CD8-positive, alpha-beta memory T cell (primary cell): ENCODE data around the gene CCDC179. TPM values are rescaled to one million over a fixed set of nuclear protein-coding genes. Genes with fewer than 3 reads are reported as not detected.

ENCODE experiments used
- CTCF ChIA-PET: fragments of 350-600 bp; sonication (Branson Sonifier 250); formaldehyde crosslinking; loops from one replicate; lab custom pipeline; 2021; ENCODE audit warnings: antibody characterized with exemption; lab: Charles Lee
- POLR2A ChIA-PET: fragments of 350-600 bp; sonication (Branson Sonifier 250); formaldehyde crosslinking; loops from one replicate; lab custom pipeline; 2021; ENCODE audit warnings: antibody characterized with exemption; lab: Charles Lee
- DNase-seq, 5 donors: peaks; one replicate each; pipeline versions ENCODE4 v3.0.0 to v3.0.0-alpha.2; 2020 to 2022; ENCODE audit warnings: mixed read lengths in 1 of 5
- H3K27ac ChIP-seq: one replicate; pipeline ENCODE4 v1.7.0; 2013; ENCODE audit warnings: low read depth, mild to moderate bottlenecking, low read length, moderate library complexity
- H3K27me3 ChIP-seq: 2 replicates; pipeline ENCODE4 v1.7.0; 2013; ENCODE audit warnings: low read length, mild to moderate bottlenecking; ENCODE audit not compliant: insufficient read depth, poor library complexity, severe bottlenecking
- H3K36me3 ChIP-seq: 2 replicates; pipeline ENCODE4 v1.7.0; 2013; ENCODE audit warnings: mild to moderate bottlenecking, low read length, moderate library complexity; ENCODE audit not compliant: insufficient read depth
- H3K4me1 ChIP-seq: 2 replicates; pipeline ENCODE4 v1.7.0; 2013; ENCODE audit warnings: mild to moderate bottlenecking, low read length, moderate library complexity; ENCODE audit not compliant: insufficient read depth
- H3K4me3 ChIP-seq: 2 replicates; pipeline ENCODE4 v1.7.0; 2013; ENCODE audit warnings: mild to moderate bottlenecking, low read length
- H3K9me3 ChIP-seq: 2 replicates; pipeline ENCODE4 v1.7.0; 2013; ENCODE audit warnings: mild to moderate bottlenecking, low read length
- H3K27ac Mint-ChIP-seq, 8 donors: one replicate each; pipeline ENCODE4 v1.8.0; 2020 to 2021; ENCODE audit warnings: mixed read lengths in 8 of 8, mild to moderate bottlenecking in 6 of 8, inconsistent platforms in 3 of 8, moderate library complexity in 3 of 8
- H3K27me3 Mint-ChIP-seq, 2 donors: one replicate each; pipeline ENCODE4 v1.8.0; 2020 to 2021; ENCODE audit warnings: mixed read lengths in 2 of 2, mild to moderate bottlenecking in 1 of 2, moderate library complexity in 1 of 2
- H3K36me3 Mint-ChIP-seq, 3 donors: one replicate each; pipeline ENCODE4 v1.8.0; 2020 to 2021; ENCODE audit warnings: mixed read lengths in 3 of 3, inconsistent platforms in 1 of 3, mild to moderate bottlenecking in 1 of 3
- H3K4me1 Mint-ChIP-seq, 3 donors: one replicate each; pipeline ENCODE4 v1.8.0; 2020 to 2021; ENCODE audit warnings: mixed read lengths in 3 of 3, inconsistent platforms in 1 of 3, mild to moderate bottlenecking in 1 of 3
- H3K4me3 Mint-ChIP-seq, 7 donors: one replicate each; pipeline ENCODE4 v1.8.0; 2020 to 2021; ENCODE audit warnings: mixed read lengths in 7 of 7, mild to moderate bottlenecking in 6 of 7, moderate library complexity in 4 of 7, inconsistent platforms in 2 of 7
- H3K9me3 Mint-ChIP-seq, 5 donors: one replicate each; pipeline ENCODE4 v1.8.0; 2020 to 2022; ENCODE audit warnings: mixed read lengths in 5 of 5, mild to moderate bottlenecking in 3 of 5, moderate library complexity in 2 of 5, inconsistent platforms in 1 of 5
- polyA plus RNA-seq: library from polyadenylated mRNA; unstranded; fragments of 300-500 nt; fragmentation: Illumina TruSeq; gene quantifications from one replicate; pipeline ENCODE4 v1.2.3, GENCODE V29; 2021
- total RNA-seq, 2 experiments: library from RNA; stranded (reverse); gene quantifications; one replicate each; pipeline ENCODE4 v1.2.3, GENCODE V29; 2021

Gene CCDC179
- total and polyA plus RNA-seq, 3 experiments from 2014 or later: not detected

DNA sequence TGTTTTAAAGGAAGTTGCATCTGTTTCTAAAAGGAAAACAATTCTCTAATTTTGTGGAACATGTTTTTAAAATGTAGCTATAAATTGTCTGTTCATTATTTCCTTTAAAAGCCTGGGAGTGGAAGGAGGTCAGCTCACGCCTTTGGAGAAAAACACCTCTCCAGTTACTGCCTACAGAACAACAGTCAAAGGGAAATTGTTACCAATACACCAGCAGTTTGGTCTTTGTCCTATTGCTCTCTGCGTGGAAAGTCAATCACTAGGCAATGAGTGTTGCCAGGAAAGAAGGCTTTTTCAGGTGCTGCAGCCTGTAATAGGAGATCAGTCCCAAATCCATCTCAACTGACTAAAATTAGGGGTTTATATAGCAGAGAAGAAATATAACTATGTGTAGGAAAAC lies 52.9 kb downstream of the CCDC179 start:
- Histone ChIP-seq H3K4me1 (no peaks in the 10 kb centered on the region), H3K9me3 (no peaks in the 10 kb centered on the region), H3K36me3 (no peaks in the 10 kb centered on the region), H3K27me3 (no peaks in the 10 kb centered on the region), H3K27ac (no peak overlapping the region), H3K4me3 (no peak overlapping the region)
- POLR2A ChIA-PET: no interaction called here
- no peak overlapping the region for H3K27ac Mint-ChIP-seq
- H3K4me1 Mint-ChIP-seq: no peaks in the 10 kb centered on the region
- H3K27me3 Mint-ChIP-seq: peaks cover 0 to 5% of the 10 kb centered on the region in 2 donors
- peaks cover 0 to 5% (median 0%) of the 10 kb centered on the region in 3 donors for H3K36me3 Mint-ChIP-seq
- no peak overlapping the region for H3K4me3 Mint-ChIP-seq
- peaks cover 0 to 9% (median 8%) of the 10 kb centered on the region in 5 donors for H3K9me3 Mint-ChIP-seq
- CTCF ChIA-PET: no interaction called here
- no peak for DNase-seq

DNA sequence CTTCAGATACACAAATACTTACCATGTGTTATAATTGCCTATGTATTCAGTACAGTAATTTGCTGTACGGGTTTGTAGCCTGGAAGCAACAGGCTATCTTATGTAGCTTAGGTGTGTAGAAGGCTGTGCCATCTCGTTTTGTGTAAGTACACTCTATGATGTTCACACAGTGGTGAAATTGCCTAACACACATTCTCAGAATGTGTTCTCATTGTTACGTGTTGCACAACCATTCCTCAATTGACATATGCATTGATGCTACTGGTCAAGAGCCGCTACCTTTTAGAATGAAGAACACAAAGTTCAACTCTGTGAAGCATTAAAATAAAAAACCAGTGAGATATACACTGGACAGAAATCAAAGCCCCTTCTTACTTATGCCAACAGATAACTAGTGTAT lies 57.4 kb downstream of the CCDC179 start:
- no peaks in the 10 kb centered on the region for H3K36me3 Mint-ChIP-seq
- no peaks in the 10 kb centered on the region for H3K4me1 Mint-ChIP-seq
- H3K27me3 Mint-ChIP-seq: peaks cover 3 to 26% of the 10 kb centered on the region in 2 donors
- H3K4me1 ChIP-seq: no peaks in the 10 kb centered on the region
- ChIA-PET CTCF (no interaction called here), POLR2A (no interaction called here)
- DNase-seq: no peak
- H3K27me3 ChIP-seq: no peaks in the 10 kb centered on the region
- H3K4me3 ChIP-seq: no peak overlapping the region
- no peak overlapping the region for H3K27ac ChIP-seq
- no peaks in the 10 kb centered on the region for H3K9me3 Mint-ChIP-seq
- H3K36me3 ChIP-seq: no peaks in the 10 kb centered on the region
- H3K4me3 Mint-ChIP-seq: no peak overlapping the region
- no peaks in the 10 kb centered on the region for H3K9me3 ChIP-seq
- H3K27ac Mint-ChIP-seq: no peak overlapping the region

DNA sequence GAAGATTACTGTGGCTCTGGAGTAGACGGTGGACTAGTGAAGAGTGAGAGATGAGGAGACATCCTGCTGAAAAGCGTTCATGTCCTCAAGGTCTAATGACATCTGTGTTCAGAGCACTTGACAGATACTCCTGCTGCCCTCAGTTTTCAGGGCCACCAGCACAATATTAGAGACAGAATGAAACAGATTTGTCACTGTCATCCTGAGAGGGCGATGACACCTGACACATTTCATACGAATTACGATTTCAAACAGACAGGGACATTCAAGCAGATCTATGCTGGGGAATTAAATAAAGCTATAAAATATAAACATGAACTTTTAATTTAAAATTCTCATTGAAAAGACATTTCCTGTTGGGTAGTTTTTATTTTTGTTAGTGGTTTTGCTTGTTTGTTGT lies 59.8 kb downstream of the CCDC179 start:
- ChIA-PET POLR2A (no interaction called here), CTCF (no interaction called here)
- H3K27ac ChIP-seq: no peak overlapping the region
- no peak for DNase-seq
- H3K36me3 Mint-ChIP-seq: no peaks in the 10 kb centered on the region
- no peak overlapping the region for H3K4me3 Mint-ChIP-seq
- no peak overlapping the region for H3K27ac Mint-ChIP-seq
- no peak overlapping the region for H3K4me3 ChIP-seq
- no peaks in the 10 kb centered on the region for H3K27me3 ChIP-seq
- peaks cover 3 to 21% of the 10 kb centered on the region in 2 donors for H3K27me3 Mint-ChIP-seq
- H3K4me1 Mint-ChIP-seq: no peaks in the 10 kb centered on the region
- H3K36me3 ChIP-seq: no peaks in the 10 kb centered on the region
- no peaks in the 10 kb centered on the region for H3K4me1 ChIP-seq
- H3K9me3 ChIP-seq: no peaks in the 10 kb centered on the region
- no peaks in the 10 kb centered on the region for H3K9me3 Mint-ChIP-seq

DNA sequence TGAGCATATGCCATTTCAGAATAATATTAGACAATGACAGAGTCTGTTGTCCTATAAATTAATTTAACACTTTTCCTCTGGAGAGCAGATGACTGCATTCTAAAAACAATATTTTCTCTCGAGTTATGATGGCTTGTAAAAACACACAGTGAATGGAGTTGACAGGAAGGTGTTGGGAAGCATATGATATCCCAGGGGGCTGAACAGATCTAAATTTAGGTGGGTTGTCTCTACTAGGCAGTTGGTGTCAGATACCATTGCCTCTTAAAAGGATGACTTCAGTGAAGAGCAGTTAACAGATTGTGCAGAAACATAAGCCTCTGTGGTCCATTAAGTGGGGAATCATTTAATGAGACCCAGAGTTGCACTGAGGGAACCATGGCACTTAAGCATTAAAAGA lies 61.4 kb downstream of the CCDC179 start:
- H3K4me1 Mint-ChIP-seq: no peaks in the 10 kb centered on the region
- H3K27ac Mint-ChIP-seq: no peak overlapping the region
- no peaks in the 10 kb centered on the region for H3K36me3 Mint-ChIP-seq
- H3K9me3 Mint-ChIP-seq: no peaks in the 10 kb centered on the region
- Histone ChIP-seq H3K9me3 (no peaks in the 10 kb centered on the region), H3K36me3 (no peaks in the 10 kb centered on the region), H3K4me3 (no peak overlapping the region), H3K4me1 (no peaks in the 10 kb centered on the region), H3K27ac (no peak overlapping the region), H3K27me3 (no peaks in the 10 kb centered on the region)
- no peak overlapping the region for H3K4me3 Mint-ChIP-seq
- H3K27me3 Mint-ChIP-seq: peaks cover 3 to 21% of the 10 kb centered on the region in 2 donors
- ChIA-PET CTCF (interaction anchor here (2.3 kb wide), 1 partner anchor 11 kb away, joined by 11 read pairs; no protein-coding TSS in a partner anchor), POLR2A (no interaction called here)
- DNase-seq: no peak

DNA sequence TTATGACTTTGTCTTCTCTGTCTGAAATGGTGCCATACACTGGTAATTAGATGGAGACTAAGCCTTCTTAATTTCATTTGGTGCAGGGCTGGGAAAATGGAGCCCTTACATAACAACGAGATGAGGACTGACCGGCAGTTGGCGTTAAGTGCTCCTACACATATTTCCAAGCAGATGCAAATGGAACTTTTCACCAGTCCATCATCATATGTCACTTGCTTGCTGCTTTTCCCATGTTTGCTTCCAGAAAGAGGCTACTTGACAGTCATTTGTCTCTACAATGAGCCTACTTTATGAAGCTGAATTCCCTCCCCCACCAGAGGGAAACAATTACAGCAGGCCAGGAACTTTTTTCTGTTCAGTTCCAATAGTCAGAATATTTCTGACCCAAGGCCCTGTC lies 63.2 kb downstream of the CCDC179 start:
- Histone ChIP-seq H3K27ac (no peak overlapping the region), H3K4me1 (no peaks in the 10 kb centered on the region), H3K36me3 (no peaks in the 10 kb centered on the region), H3K9me3 (no peaks in the 10 kb centered on the region), H3K27me3 (no peaks in the 10 kb centered on the region), H3K4me3 (no peak overlapping the region)
- DNase-seq: no peak
- Mint-ChIP-seq H3K4me1 (no peaks in the 10 kb centered on the region), H3K9me3 (no peaks in the 10 kb centered on the region), H3K27ac (no peak overlapping the region), H3K4me3 (no peak overlapping the region), H3K27me3 (peaks cover 1 to 19% of the 10 kb centered on the region in 2 donors), H3K36me3 (no peaks in the 10 kb centered on the region)
- ChIA-PET CTCF (interaction anchor here (2.3 kb wide), 1 partner anchor 9 kb away, joined by 11 read pairs; no protein-coding TSS in a partner anchor), POLR2A (no interaction called here)

Other genes with a start within 250 kb of the CCDC179 start
- gene FANCF, start 234.7 kb downstream of the CCDC179 start, total RNA-seq: 10 to 100 TPM; 14.8 to 15.6 TPM
- 15.3 TPM for gene FANCF, start 234.7 kb downstream of the CCDC179 start, polyA plus RNA-seq
- 1 to 10 TPM; 1.7 to 2.7 TPM for gene GAS2, start 193.9 kb downstream of the CCDC179 start, total RNA-seq
- 3.5 TPM for gene GAS2, start 193.9 kb downstream of the CCDC179 start, polyA plus RNA-seq
- gene SVIP, start 30.7 kb downstream of the CCDC179 start, total RNA-seq: 10 to 100 TPM; 74.7 to 77.5 TPM
- 43.2 TPM for gene SVIP, start 30.7 kb downstream of the CCDC179 start, polyA plus RNA-seq